ENCODE data around the gene EMC6. TPM values are rescaled to one million over a fixed set of nuclear protein-coding genes. Genes with fewer than 3 reads are reported as not detected.

Gene EMC6
- 19.7 and 21.9 TPM in 2 replicates for total RNA-seq

DNA sequence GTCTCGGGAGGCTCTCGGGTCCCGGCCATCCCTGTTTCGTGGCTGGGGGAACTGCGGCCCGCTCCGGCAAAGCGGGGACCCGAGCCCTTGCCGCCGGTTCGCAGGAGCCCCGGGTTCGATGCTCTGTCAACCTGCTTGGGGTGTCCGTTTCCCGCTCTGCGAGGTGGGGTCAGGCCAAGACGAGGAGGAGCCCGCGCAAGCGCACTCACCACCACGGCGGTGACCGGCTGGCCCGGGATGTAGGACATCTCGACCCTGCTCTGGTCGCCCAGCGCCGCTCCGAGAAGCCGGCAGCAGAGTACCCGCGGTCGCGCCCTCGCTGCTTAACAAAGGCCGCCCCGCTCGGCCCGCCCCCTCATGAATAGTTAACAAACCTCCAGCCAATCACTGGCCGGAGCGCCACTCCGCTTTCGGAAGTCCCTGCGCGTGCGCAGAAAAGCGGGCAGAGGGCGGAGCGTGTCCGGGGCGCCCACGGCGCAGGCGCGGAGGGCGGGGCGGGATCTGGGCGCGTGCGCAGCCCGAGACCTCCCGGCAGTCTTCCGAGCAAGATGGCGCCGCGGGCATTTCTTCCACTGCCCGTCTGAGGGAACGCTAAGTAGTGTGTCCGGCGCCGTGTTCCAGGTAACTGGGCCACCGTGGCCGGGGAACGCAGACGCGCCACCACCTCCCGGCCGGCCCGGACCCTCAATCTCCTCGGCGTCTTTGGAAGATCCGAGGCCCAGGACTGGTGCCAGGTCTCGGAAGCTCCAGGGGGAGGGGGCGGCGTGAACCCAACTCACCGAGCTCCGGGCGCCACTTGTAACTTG is at the start of gene EMC6, which contains the start of gene TAX1BP3:
Gene EMC6 (plus strand): TSS at position 534 of the 806 bp plus-strand sequence. CDS start 335 bp downstream, outside the sequence.
Gene TAX1BP3 (minus strand): TSS at position 300 of the 806 bp plus-strand sequence. CDS start 52 bp downstream, at position 248.

DNA sequence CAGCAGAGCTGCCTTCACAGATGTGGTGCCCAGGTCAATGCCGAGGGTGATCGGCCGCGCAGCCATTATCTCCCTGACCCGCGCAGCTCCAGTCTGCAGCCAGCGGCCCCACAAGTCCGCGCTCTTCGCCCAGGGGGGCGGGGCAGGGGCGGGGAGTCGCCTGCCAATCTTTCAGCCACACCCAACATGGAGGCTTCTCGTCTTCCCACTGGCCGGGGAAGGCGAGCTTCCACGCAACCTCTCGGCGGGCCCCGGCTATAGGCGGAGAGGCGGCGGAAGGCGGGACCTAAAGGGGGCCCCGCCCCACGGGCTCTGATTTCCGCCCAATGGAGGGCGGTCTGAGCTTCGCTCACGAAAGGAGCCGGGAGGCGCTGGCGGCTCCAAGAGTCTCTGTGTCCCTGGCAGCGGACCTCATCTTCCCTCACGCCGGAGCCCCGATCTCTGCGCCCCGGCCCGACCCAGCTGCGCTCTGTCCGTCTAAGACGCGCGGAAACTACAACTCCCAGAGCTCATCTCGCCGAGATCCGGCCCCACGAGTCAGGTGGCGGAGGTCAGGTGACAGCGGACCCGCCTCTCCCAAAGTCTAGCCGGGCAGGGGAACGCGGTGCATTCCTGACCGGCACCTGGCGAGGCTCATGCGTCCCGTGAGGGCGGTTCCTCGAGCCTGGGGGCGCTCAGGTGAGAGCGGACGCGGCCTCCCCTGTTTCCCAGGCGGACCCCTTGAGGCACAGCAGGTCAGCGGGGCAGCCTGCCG is 32.3 kb upstream of the EMC6 start, which contains the start of the genes CTNS and SHPK:
Gene CTNS (plus strand): TSS at position 607 of the 754 bp plus-strand sequence. CDS start 3,447 bp downstream, outside the sequence.
Gene SHPK (minus strand): TSS at position 97 of the 754 bp plus-strand sequence. CDS start 31 bp downstream, at position 66.

GRCh38 chr17:3695723-3696411 is 27.3 kb downstream of the EMC6 start, which contains the start of gene P2RX5:
TSS of gene P2RX5 (minus strand) at chr17:3696155. CDS start at chr17:3696005, 150 bp downstream.

Other genes with a start within 250 kb of the EMC6 start
- not detected in 2 replicates for gene OR1E2, start 235.0 kb upstream of the EMC6 start, total RNA-seq
- 1.0 and 2.7 TPM in 2 replicates for gene SPATA22, start 197.0 kb upstream of the EMC6 start, total RNA-seq
- gene ASPA, start 192.8 kb upstream of the EMC6 start, total RNA-seq, result 0.85 and 1.4 TPM in 2 replicates
- 1.2 and 1.5 TPM in 2 replicates for gene TRPV3, start 111.0 kb upstream of the EMC6 start, total RNA-seq
- 1.1 and 1.2 TPM in 2 replicates for gene TRPV1, start 59.4 kb upstream of the EMC6 start, total RNA-seq
- gene SHPK, start 32.6 kb upstream of the EMC6 start, total RNA-seq, result 4.6 and 9.2 TPM in 2 replicates
- gene CTNS, start 32.1 kb upstream of the EMC6 start, total RNA-seq, result 15.2 and 18.7 TPM in 2 replicates
- gene TAX1BP3, start 234 bp upstream of the EMC6 start, total RNA-seq, result 331 and 447 TPM in 2 replicates
- gene P2RX5, start 27.3 kb downstream of the EMC6 start, total RNA-seq, result 0.58 and 1.4 TPM in 2 replicates
- 0.47 and 1.4 TPM in 2 replicates for gene HASPIN, start 55.1 kb downstream of the EMC6 start, total RNA-seq
- gene ITGAE, start 132.4 kb downstream of the EMC6 start, total RNA-seq, result 6.4 and 46.0 TPM in 2 replicates
- 9.7 and 16.1 TPM in 2 replicates for gene NCBP3, start 177.4 kb downstream of the EMC6 start, total RNA-seq
- 2.0 and 2.6 TPM in 2 replicates for gene CAMKK1, start 224.2 kb downstream of the EMC6 start, total RNA-seq
- gene P2RX1, start 247.7 kb downstream of the EMC6 start, total RNA-seq, result 0.35 TPM in 1 of 2 replicates, not detected in the other